Activated CD8-positive, alpha-beta memory T cell treated with anti-CD3 and anti-CD28 coated beads, Interleukin-2, amount 10 ng/mL, durations not matched to agents 7 days and 5 days (primary cell): Measurements from ENCODE around the gene MAPK13. TPM values are rescaled to one million over a fixed set of nuclear protein-coding genes. Genes with fewer than 3 reads are reported as not detected.
"Not testable (repeated sequence)": the region's sequence is repeated elsewhere in the genome, so short reads cannot be mapped to it uniquely, and the experiment has no call there.

Source experiments
- ATAC-seq: fragments of 150-1000 bp; cut with Tn5 transposase; one replicate; pipeline ENCODE4 v1.10.0; 2021; ENCODE audit warnings: moderate library complexity
- CTCF ChIA-PET: fragments of 350-600 bp; sonication (Branson Sonifier 250); formaldehyde crosslinking; loops from one replicate; lab custom pipeline; 2021; ENCODE audit warnings: antibody characterized with exemption; lab: Charles Lee
- DNase-seq: peaks from one replicate; pipeline ENCODE4 v3.0.0-alpha.2; 2020
- H3K27ac Mint-ChIP-seq: one replicate; pipeline ENCODE4 v1.8.0; 2021; ENCODE audit warnings: mild to moderate bottlenecking, mixed read lengths
- H3K27me3 Mint-ChIP-seq: one replicate; pipeline ENCODE4 v1.8.0; 2021; ENCODE audit warnings: mixed read lengths
- H3K36me3 Mint-ChIP-seq: one replicate; pipeline ENCODE4 v1.8.0; 2021; ENCODE audit warnings: mild to moderate bottlenecking, mixed read lengths
- H3K4me1 Mint-ChIP-seq: one replicate; pipeline ENCODE4 v1.8.0; 2021; ENCODE audit warnings: mixed read lengths
- H3K4me3 Mint-ChIP-seq: one replicate; pipeline ENCODE4 v1.8.0; 2021; ENCODE audit warnings: mild to moderate bottlenecking, moderate library complexity, mixed read lengths
- H3K9me3 Mint-ChIP-seq: one replicate; pipeline ENCODE4 v1.8.0; 2022; ENCODE audit warnings: low read depth, mixed read lengths
- total RNA-seq, 2 experiments: library from RNA; stranded (reverse); gene quantifications; one replicate each; pipeline ENCODE4 v1.2.3, GENCODE V29; 2021

MAPK13 gene
- 10 to 100 TPM; 33.9 to 35.6 TPM for total RNA-seq

GRCh38 chr6:36129941-36130666, at the start of gene MAPK13:
MAPK13 (plus strand) TSS chr6:36130513; CDS start chr6:36130583, 70 bp downstream.
- Mint-ChIP-seq H3K27ac (peak within 1 kb of the TSS; percentile 91), H3K9me3 (no peaks in the 10 kb centered on the region), H3K36me3 (peaks cover 9% of the 10 kb centered on the region), H3K4me1 (peaks cover 51% of the 10 kb centered on the region), H3K27me3 (no peaks in the 10 kb centered on the region), H3K4me3 (peak within 1 kb of the TSS; percentile 78)
- DNase-seq = no peak
- ATAC-seq = peak; percentile 46
- CTCF ChIA-PET = interaction anchor here (0.6 to 2.2 kb wide), 5 partner anchors 10 to 231 kb away, joined by 3 to 27 read pairs (median 6); no protein-coding TSS in a partner anchor

DNA sequence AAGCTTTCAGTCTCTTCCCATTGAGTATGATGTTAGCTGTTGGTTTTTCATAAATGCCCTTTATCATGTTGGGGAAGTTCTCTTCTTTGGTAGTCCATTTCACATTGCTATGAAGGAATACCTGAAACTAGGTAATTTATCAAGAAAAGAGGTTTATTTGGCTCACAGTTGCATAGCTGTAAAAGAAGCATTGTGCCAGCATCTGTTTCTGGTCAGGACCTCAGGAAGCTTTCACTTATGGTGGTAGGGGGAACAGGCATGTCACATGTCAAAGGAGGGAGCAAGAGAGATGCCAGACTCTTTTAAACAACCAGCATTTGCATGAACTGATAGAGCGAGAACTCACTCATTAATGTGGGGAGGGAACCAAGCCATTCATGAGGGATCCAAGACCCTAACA, 48.0 kb upstream of the MAPK13 start:
- Mint-ChIP-seq H3K27me3 (no peaks in the 10 kb centered on the region), H3K36me3 (peaks cover 64% of the 10 kb centered on the region), H3K9me3 (peaks cover 2% of the 10 kb centered on the region), H3K4me1 (no peaks in the 10 kb centered on the region), H3K4me3 (no peak overlapping the region), H3K27ac (no peak overlapping the region)
- DNase-seq (no peak), ATAC-seq (no peak)
- CTCF ChIA-PET = interaction anchor here (0.9 kb wide), 1 partner anchor 12 kb away, joined by 3 read pairs; no protein-coding TSS in a partner anchor

- Mint-ChIP-seq H3K27me3 (no peaks in the 10 kb centered on the region), H3K27ac (no peak overlapping the region), H3K36me3 (peaks cover 71% of the 10 kb centered on the region), H3K9me3 (peaks cover 4% of the 10 kb centered on the region), H3K4me1 (no peaks in the 10 kb centered on the region), H3K4me3 (no peak overlapping the region)
- CTCF ChIA-PET = no interaction called here
- ATAC-seq (no peak), DNase-seq (no peak)
Measured at GRCh38 chr6:36083446-36083845, 46.9 kb upstream of the MAPK13 start.

DNA sequence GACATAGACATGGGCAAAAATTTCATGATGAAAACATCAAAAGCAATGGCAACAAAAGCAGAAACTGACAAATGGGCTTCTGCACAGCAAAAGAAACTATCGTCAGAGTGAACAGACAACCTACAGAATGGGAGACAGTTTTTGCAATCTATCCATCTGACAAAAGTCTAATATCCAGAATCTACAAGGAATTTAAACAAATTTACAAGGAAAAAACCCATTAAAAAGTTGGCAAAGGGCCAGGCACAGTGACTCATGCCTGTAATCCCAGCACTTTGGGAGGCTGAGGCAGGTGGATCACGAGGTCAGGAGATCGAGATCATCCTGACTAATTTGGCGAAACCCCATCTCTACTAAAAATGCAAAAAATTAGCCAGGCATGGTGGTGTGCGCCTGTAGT, 42.1 kb upstream of the MAPK13 start:
- ATAC-seq, H3K4me3 Mint-ChIP-seq, CTCF ChIA-PET, DNase-seq, H3K27ac Mint-ChIP-seq, H3K27me3 Mint-ChIP-seq, H3K4me1 Mint-ChIP-seq, H3K9me3 Mint-ChIP-seq: not testable (repeated sequence)
- peaks cover 32% of the 10 kb centered on the region for H3K36me3 Mint-ChIP-seq

GRCh38 chr6:36089048-36089447, 41.3 kb upstream of the MAPK13 start:
- CTCF ChIA-PET = no interaction called here
- no peak overlapping the region for H3K4me3 Mint-ChIP-seq
- DNase-seq (no peak), ATAC-seq (no peak)
- H3K27me3 Mint-ChIP-seq = no peaks in the 10 kb centered on the region
- no peaks in the 10 kb centered on the region for H3K4me1 Mint-ChIP-seq
- H3K36me3 Mint-ChIP-seq = peaks cover 24% of the 10 kb centered on the region
- no peak overlapping the region for H3K27ac Mint-ChIP-seq
- peaks cover 2% of the 10 kb centered on the region for H3K9me3 Mint-ChIP-seq

DNA sequence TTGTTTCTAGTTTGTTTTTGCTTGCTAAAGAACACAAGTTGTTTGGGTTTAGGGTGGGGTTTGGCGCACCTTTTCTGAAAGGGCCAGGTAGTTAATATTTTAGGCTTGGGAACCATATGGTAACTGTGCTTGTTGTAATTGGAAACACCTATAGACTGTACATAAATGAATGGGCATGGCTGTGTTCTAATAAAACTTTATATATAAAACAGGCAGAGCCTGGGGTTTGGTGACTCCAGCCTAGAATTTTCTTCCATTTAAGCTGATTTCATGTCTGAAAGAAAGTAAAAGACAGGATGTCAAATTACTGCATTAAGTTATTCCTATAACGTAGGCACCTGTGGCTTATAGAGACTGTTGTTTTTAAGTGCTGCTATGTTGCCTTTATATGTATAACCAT, 36.1 kb upstream of the MAPK13 start:
- Mint-ChIP-seq H3K4me3 (no peak overlapping the region), H3K27ac (no peak overlapping the region), H3K9me3 (no peaks in the 10 kb centered on the region), H3K27me3 (no peaks in the 10 kb centered on the region), H3K36me3 (peaks cover 5% of the 10 kb centered on the region), H3K4me1 (peaks cover 14% of the 10 kb centered on the region)
- DNase-seq (no peak), ATAC-seq (no peak)
- CTCF ChIA-PET = interaction anchor here (0.7 to 4.5 kb wide), 36 partner anchors 9 to 266 kb away, joined by 3 to 114 read pairs (median 6); partner anchors contain the start of genes MAPK13, MAPK14 and SRPK1

- peak overlapping the region; percentile 45 for H3K27ac Mint-ChIP-seq
- no peaks in the 10 kb centered on the region for H3K9me3 Mint-ChIP-seq
- H3K4me1 Mint-ChIP-seq = peaks cover 21% of the 10 kb centered on the region
- CTCF ChIA-PET = interaction anchor here (0.7 to 4.5 kb wide), 48 partner anchors 9 to 286 kb away, joined by 3 to 114 read pairs (median 4); partner anchors contain the start of genes MAPK13, MAPK14 and SRPK1
- H3K36me3 Mint-ChIP-seq = peaks cover 5% of the 10 kb centered on the region
- DNase-seq = peak; percentile 86
- peak; percentile 94 for ATAC-seq
- H3K4me3 Mint-ChIP-seq = no peak overlapping the region
- no peaks in the 10 kb centered on the region for H3K27me3 Mint-ChIP-seq
Measured at GRCh38 chr6:36094753-36095496, 35.4 kb upstream of the MAPK13 start.

DNA sequence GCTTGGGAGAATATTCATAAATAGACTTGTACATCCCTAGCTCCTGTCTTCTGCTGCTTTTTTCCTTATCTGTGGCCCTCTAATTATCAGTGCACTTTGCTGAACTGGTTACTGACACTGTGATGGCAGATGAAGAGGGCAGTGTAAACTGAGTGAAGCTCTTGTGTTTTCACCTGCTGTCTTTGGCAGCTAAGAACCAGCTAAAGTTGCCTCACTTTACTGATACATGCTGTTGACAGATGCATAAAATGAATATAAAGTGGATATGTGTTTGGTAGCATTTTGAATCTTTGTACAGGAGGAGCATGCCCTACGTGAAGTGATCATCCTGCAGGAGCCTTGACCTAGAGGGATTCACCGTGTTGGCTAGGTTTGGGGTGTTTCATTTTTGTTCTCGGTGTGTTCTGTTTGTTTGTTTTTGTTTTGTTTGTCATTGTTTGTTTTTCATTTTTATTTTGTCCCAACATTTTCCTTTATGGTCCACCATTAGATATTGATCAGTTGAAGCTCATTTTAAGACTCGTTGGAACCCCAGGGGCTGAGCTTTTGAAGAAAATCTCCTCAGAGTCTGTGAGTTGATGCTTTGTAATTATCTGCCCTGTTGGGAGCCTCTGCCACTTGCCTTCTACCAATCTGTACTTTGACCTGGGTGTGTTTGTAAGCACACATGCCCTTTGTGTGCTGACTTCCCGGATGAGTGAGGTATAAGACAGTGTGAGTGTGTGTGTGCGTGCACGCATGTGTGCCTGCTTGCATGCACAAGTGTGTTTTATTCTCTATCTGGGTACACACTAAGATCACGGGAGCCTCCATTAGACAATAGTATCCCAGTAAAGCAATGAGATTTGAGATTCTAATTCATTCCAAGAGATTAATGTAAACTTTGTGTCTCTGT, 34.6 kb upstream of the MAPK13 start:
- Mint-ChIP-seq H3K4me1 (peaks cover 26% of the 10 kb centered on the region), H3K9me3 (no peaks in the 10 kb centered on the region), H3K36me3 (peaks cover 10% of the 10 kb centered on the region), H3K27ac (peak overlapping the region; percentile 7), H3K27me3 (no peaks in the 10 kb centered on the region), H3K4me3 (no peak overlapping the region)
- no peak for DNase-seq
- peak; percentile 31 for ATAC-seq
- CTCF ChIA-PET = interaction anchor here (0.6 to 4.5 kb wide), 37 partner anchors 9 to 285 kb away, joined by 3 to 114 read pairs (median 5); partner anchors contain the start of genes MAPK13 and MAPK14

DNA sequence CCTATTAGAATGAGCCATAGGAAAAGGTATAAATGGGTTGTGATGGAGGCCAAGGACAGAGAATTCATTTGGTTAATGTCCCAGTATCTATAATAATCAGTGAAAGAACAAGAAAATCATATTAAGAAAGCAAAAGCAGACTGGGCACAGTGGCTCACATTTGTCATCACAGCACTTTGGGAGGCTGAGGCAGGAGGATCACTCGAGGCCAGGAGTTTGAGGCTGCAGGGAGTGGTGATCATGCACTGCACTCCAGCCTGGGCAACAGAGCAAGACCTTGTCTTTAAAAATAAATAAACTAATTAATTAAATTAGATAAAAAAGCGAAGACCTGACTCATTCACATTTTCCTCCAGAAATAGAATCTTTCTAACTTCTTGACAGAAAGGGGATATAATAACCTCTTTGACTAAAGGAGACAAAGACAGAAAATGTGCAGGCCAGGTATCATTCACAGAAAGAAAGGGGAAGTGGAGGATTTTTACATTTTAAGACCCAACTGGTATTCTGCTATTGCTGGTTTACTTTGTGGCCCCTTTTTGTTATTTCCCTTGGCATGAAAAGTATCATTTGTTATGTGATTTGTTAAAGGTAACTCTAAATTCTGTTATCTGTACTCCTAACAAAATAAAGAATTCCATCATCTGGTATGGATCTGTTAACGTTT, 31.9 kb upstream of the MAPK13 start:
- no peaks in the 10 kb centered on the region for H3K9me3 Mint-ChIP-seq
- H3K36me3 Mint-ChIP-seq = peaks cover 17% of the 10 kb centered on the region
- H3K27me3 Mint-ChIP-seq = no peaks in the 10 kb centered on the region
- DNase-seq (no peak), ATAC-seq (no peak)
- no peak overlapping the region for H3K4me3 Mint-ChIP-seq
- no peak overlapping the region for H3K27ac Mint-ChIP-seq
- CTCF ChIA-PET = interaction anchor here (1.0 to 4.5 kb wide), 4 partner anchors 22 to 71 kb away, joined by 3 to 114 read pairs (median 12); partner anchors contain the start of gene MAPK14
- H3K4me1 Mint-ChIP-seq = peaks cover 26% of the 10 kb centered on the region

DNA sequence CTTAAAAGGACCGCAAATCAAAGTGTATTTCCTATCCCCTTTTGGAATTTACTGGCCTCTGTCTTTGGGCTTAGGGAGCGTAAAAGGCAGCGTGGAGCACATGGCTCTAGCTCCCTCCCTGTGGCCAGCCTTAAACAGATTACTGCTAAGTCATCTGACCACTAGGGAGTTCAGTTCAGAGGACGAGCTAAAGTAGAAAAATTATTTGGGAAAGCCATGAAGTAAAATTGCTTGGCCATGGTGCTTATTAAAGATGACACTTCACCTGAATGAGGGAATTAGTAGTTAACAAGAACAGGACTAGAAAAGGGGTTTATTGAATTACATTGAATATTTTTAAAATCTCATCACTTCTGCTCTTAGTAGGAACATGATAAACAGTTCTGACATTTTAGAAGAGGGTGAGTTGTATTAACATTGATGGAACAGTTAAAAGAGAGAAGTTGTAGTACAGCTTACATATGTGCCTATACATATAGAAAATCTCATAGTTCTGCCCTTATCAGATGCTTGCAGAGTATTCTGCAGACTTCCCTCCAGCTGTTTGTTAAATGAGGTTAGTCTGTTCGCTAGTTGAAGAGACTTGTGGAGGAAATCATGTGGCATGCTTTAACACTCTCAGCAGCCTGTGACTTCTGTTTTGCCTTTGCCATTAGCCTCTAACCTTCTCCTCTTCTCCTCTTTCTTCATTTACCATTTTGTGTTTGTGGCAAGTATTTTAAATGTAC, 31.2 kb upstream of the MAPK13 start:
- H3K9me3 Mint-ChIP-seq = no peaks in the 10 kb centered on the region
- H3K27ac Mint-ChIP-seq = peak overlapping the region; percentile 66
- peaks cover 17% of the 10 kb centered on the region for H3K36me3 Mint-ChIP-seq
- no peak overlapping the region for H3K4me3 Mint-ChIP-seq
- DNase-seq (no peak), ATAC-seq (no peak)
- CTCF ChIA-PET = interaction anchor here (0.9 to 4.1 kb wide), 3 partner anchors 21 to 108 kb away, joined by 3 to 21 read pairs (median 3); partner anchors contain the start of gene MAPK14
- H3K4me1 Mint-ChIP-seq = peaks cover 26% of the 10 kb centered on the region
- H3K27me3 Mint-ChIP-seq = no peaks in the 10 kb centered on the region

DNA sequence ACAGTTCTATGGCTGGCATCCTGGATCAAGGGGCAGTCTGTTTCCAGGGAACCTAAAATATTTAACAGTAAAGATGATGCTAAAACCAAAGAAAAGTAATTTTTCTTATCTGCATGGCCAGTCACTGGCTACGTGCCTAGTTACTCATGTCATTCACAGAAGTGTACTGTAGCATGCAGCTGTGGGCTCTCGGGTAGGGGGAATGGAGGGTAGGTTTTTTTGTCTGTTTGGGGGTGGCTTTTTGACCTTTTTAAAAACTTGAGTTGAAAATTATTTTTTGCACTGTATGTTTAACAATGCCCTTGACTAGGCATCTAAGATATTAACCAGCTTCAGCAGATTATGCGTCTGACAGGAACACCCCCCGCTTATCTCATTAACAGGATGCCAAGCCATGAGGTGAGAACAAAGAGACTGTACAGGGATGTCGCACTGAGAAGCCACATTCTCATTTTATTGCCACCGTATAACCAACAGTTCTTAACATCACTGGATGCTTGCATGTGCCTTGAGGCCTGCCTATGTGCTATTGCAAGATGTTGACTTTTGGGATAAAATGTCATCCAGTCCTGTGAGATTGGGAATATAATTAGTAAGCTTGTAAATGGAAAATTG, 30.3 kb upstream of the MAPK13 start:
- H3K27me3 Mint-ChIP-seq = no peaks in the 10 kb centered on the region
- peaks cover 17% of the 10 kb centered on the region for H3K36me3 Mint-ChIP-seq
- peaks cover 22% of the 10 kb centered on the region for H3K4me1 Mint-ChIP-seq
- ATAC-seq (peak; percentile 68), DNase-seq (no peak)
- H3K27ac Mint-ChIP-seq = peak overlapping the region; percentile 54
- H3K4me3 Mint-ChIP-seq = no peak overlapping the region
- no peaks in the 10 kb centered on the region for H3K9me3 Mint-ChIP-seq
- CTCF ChIA-PET = interaction anchor here (0.9 to 4.1 kb wide), 2 partner anchors 73 to 107 kb away, joined by 3 to 21 read pairs; partner anchors contain the start of gene MAPK14
